ENCODE measurements around the gene AQP3. TPM values are rescaled to one million over a fixed set of nuclear protein-coding genes. Genes with fewer than 3 reads are reported as not detected.

The AQP3 gene
- total RNA-seq, 1 donor from 2014 or later: 33.1 TPM

GRCh38 chr9:33437898-33438297, 9.5 kb downstream of the AQP3 start:
- Mint-ChIP-seq H3K27me3 (no peaks in the 10 kb centered on the region), H3K27ac (no peak overlapping the region), H3K36me3 (no peaks in the 10 kb centered on the region), H3K4me3 (no peak overlapping the region), H3K9me3 (no peaks in the 10 kb centered on the region), H3K4me1 (ENCODE audit: unreplicated experiment) (peaks cover 20% of the 10 kb centered on the region)
- no peak for DNase-seq (ENCODE audit: extremely low spot score, unreplicated experiment)
- TF ChIP-seq CTCF (conservative IDR thresholded peaks at IDR 0.05): no peak

GRCh38 chr9:33437205-33437604, 10.2 kb downstream of the AQP3 start:
- Mint-ChIP-seq H3K36me3 (no peaks in the 10 kb centered on the region), H3K27ac (no peak overlapping the region), H3K4me3 (no peak overlapping the region), H3K9me3 (no peaks in the 10 kb centered on the region), H3K4me1 (ENCODE audit: unreplicated experiment) (peaks cover 20% of the 10 kb centered on the region), H3K27me3 (no peaks in the 10 kb centered on the region)
- no peak for DNase-seq (ENCODE audit: extremely low spot score, unreplicated experiment)
- no peak for TF ChIP-seq CTCF (conservative IDR thresholded peaks at IDR 0.05)

GRCh38 chr9:33436445-33436844, 10.9 kb downstream of the AQP3 start:
- H3K4me1 Mint-ChIP-seq (ENCODE audit: unreplicated experiment): peaks cover 20% of the 10 kb centered on the region
- DNase-seq (ENCODE audit: extremely low spot score, unreplicated experiment): no peak
- H3K9me3 Mint-ChIP-seq: no peaks in the 10 kb centered on the region

GRCh38 chr9:33435821-33436277, 11.5 kb downstream of the AQP3 start:
- H3K9me3 Mint-ChIP-seq: no peaks in the 10 kb centered on the region
- H3K27ac Mint-ChIP-seq: no peak overlapping the region
- peaks cover 19% of the 10 kb centered on the region for H3K4me1 Mint-ChIP-seq (ENCODE audit: unreplicated experiment)
- TF ChIP-seq CTCF (conservative IDR thresholded peaks at IDR 0.05): no peak
- no peak for DNase-seq (ENCODE audit: extremely low spot score, unreplicated experiment)
- H3K27me3 Mint-ChIP-seq: no peaks in the 10 kb centered on the region
- H3K36me3 Mint-ChIP-seq: no peaks in the 10 kb centered on the region
- H3K4me3 Mint-ChIP-seq: no peak overlapping the region

More at GRCh38 chr9:33436445-33436844, 10.9 kb downstream of the AQP3 start:
- no peaks in the 10 kb centered on the region for H3K36me3 Mint-ChIP-seq
- no peaks in the 10 kb centered on the region for H3K27me3 Mint-ChIP-seq
- no peak for TF ChIP-seq CTCF (conservative IDR thresholded peaks at IDR 0.05)
- no peak overlapping the region for H3K27ac Mint-ChIP-seq
- H3K4me3 Mint-ChIP-seq: no peak overlapping the region

DNA sequence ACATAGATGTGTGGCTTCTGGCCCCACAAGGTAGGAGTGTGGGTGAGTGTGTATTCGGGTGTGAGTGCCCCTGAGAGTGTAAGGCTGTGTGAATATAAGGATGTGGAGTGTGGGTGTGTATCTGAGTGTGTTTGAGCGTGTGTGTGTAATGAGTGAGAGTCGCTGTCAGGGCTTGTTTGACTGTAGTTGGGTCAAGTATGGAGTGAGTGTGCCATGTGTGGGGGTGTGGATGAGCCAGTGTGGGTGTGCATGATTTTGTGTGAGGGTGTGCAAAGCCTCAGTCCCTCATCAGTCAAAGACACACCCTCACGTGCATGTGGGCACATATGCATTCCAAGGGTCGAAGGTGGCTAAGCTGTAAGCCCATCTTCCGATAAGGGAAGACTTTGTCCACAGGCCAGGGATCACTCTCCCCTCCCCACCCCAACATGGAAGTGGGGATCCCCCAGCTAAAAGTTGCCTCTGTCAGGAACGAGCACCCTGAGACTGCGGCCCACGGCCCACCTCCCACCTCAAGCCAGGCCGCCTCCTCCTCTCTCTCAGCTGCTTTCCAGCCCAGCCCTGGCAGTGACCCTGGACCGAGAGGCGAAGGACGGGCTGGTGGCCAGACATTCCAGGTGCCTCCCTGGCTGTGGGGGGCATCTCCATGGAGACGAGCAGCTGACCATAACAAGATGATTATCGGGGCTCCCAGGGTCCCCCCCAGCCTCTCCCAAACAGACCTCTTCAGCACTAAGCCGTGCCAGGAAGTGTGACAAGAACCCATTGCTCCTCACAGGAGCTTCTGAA, 12.9 kb downstream of the AQP3 start:
- Mint-ChIP-seq H3K27me3 (no peaks in the 10 kb centered on the region), H3K36me3 (no peaks in the 10 kb centered on the region), H3K4me3 (no peak overlapping the region), H3K4me1 (ENCODE audit: unreplicated experiment) (peaks cover 9% of the 10 kb centered on the region), H3K27ac (no peak overlapping the region), H3K9me3 (no peaks in the 10 kb centered on the region)
- TF ChIP-seq CTCF (conservative IDR thresholded peaks at IDR 0.05): no peak
- no peak for DNase-seq (ENCODE audit: extremely low spot score, unreplicated experiment)

All from type B pancreatic cell (in vitro differentiated cells).